Activated T-helper 1 cell treated with anti-CD3 and anti-CD28 coated beads, Interleukin-12 subunit alpha, Interleukin-12 subunit beta, Interleukin-2, Interleukin-4 antibody, amounts not matched to agents 30 ng/mL and 10 ng/mL and 1 ng/mL, durations not matched to agents 14 hours and 24 hours and 36 hours (primary cell): ENCODE results near the gene OSBPL1A. TPM values are rescaled to one million over a fixed set of nuclear protein-coding genes. Genes with fewer than 3 reads are reported as not detected.

Experiments used
- DNase-seq: peaks from one replicate; pipeline ENCODE4 v3.0.0; 2021; ENCODE audit warnings: low spot score
- H3K27ac Mint-ChIP-seq: one replicate; pipeline ENCODE4 v1.8.0; 2021; ENCODE audit warnings: mild to moderate bottlenecking, mixed read lengths
- H3K27me3 Mint-ChIP-seq: one replicate; pipeline ENCODE4 v1.8.0; 2022; ENCODE audit warnings: mild to moderate bottlenecking, moderate library complexity, mixed read lengths; ENCODE audit not compliant: insufficient read depth
- H3K36me3 Mint-ChIP-seq: one replicate; pipeline ENCODE4 v1.8.0; 2021; ENCODE audit warnings: low read depth, mixed read lengths
- H3K4me1 Mint-ChIP-seq: one replicate; pipeline ENCODE4 v1.8.0; 2021; ENCODE audit warnings: low read depth, mixed read lengths
- H3K4me3 Mint-ChIP-seq: one replicate; pipeline ENCODE4 v1.8.0; 2021; ENCODE audit warnings: mild to moderate bottlenecking, moderate library complexity, mixed read lengths
- H3K9me3 Mint-ChIP-seq: one replicate; pipeline ENCODE4 v1.8.0; 2021; ENCODE audit warnings: mixed read lengths
- intact Hi-C: fragments of 100-400 bp; cut with micrococcal nuclease; formaldehyde crosslinking; loops from one replicate; pipeline ENCODE4 v1.15.1; 2024
- total RNA-seq: library from RNA; stranded (reverse); gene quantifications from 2 replicates; pipeline ENCODE4 v1.2.3, GENCODE V29; 2022

The OSBPL1A gene
- 2.2 and 2.5 TPM in 2 replicates for total RNA-seq

DNA sequence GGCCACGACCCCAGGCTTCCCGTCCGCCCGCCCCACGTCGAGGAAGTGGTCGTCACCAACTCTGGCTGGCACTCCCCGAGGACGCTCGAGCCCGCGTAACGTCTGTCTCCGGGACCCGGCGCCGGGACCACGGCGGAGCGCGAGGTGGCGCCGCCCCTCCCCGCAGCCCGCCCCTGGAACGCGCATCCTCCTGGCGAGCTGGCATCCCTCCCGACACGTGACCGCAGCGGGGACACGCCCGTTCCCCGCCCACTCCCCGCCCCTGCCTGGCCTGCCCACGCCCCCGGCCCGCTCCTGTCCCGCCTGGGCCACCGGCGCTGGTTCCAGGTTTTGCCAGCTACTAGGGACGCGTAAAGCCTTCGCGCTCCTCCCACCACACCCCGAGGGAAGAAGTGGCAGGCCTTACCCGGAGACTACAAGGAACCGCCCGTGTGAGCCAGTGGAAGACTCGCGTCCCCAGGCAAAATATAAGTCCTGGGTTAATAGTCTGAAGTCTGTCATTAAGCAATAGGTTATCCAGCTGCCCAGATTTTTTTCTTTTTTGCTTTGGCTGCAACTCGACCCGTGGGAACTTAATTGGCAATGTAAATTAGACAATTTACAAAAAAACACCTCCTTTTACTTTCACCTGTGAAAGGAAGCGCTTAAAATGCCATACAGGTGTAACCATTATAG is at the start of gene OSBPL1A:
TSS of gene OSBPL1A (minus strand) at position 131 of the 675 bp plus-strand sequence. CDS start 20,291 bp downstream, outside the sequence.
- peaks cover 12% of the 10 kb centered on the region for H3K4me1 Mint-ChIP-seq
- DNase-seq, result peak; percentile 58
- H3K27me3 Mint-ChIP-seq, result peaks cover 22% of the 10 kb centered on the region
- peak within 1 kb of the TSS; percentile 45 for H3K27ac Mint-ChIP-seq
- no peaks in the 10 kb centered on the region for H3K36me3 Mint-ChIP-seq
- H3K4me3 Mint-ChIP-seq, result peak within 1 kb of the TSS; percentile 83
- intact Hi-C loops, result loop anchor here (1.0 kb wide), 2 partner anchors 16 to 29 kb away; no protein-coding TSS in a partner anchor
- no peaks in the 10 kb centered on the region for H3K9me3 Mint-ChIP-seq

DNA sequence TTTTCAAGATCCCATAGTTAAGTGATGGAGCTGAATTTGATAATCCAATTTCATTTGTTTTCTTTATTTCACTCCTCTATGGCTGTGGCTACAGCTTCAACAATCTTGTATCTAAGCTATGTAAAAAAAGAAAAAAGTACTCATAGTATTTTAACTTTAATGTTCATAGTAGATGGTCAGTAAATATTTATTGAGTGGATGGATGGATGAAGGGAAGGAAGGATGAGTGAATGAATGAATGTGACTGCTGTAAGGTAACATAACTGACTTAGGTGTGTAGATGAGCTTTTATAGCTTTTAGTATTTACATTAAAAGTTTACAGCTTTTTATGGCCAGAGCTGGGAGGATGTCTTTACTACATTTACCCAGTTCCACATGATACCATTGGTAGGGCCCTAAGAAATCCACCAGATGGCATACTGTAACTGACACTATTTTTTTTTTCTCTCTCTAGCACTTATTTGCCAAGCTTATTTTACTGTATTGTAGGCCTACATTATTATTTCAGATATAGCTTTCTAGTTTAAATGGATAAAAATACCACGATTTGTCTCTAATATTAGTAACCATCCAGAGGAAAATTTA is 49.4 kb upstream of the OSBPL1A start:
- H3K4me1 Mint-ChIP-seq, result peaks cover 10% of the 10 kb centered on the region
- H3K27me3 Mint-ChIP-seq, result no peaks in the 10 kb centered on the region
- peaks cover 22% of the 10 kb centered on the region for H3K36me3 Mint-ChIP-seq
- no peak overlapping the region for H3K4me3 Mint-ChIP-seq
- H3K27ac Mint-ChIP-seq, result no peak overlapping the region
- no peak for DNase-seq
- intact Hi-C loops, result no loop called here
- no peaks in the 10 kb centered on the region for H3K9me3 Mint-ChIP-seq

DNA sequence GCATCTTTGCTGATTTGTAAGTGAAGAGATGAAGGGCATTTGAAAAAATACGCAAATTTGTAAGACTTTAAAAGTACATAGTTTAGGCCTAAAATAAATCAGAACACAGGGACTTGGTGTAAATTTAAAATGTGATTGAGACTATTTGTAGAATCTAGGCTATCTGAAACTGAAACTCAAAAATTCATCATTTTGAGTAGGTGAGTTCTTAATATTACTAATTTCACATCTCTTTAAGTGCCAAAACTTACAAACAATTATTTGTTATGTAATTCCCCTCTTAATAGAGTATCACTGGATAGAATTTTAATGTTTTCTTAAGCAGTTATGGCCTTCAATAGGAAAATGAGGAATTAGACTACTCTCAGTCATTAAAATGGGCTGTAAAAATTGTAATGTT is 48.8 kb upstream of the OSBPL1A start:
- H3K4me1 Mint-ChIP-seq, result peaks cover 10% of the 10 kb centered on the region
- no peak for DNase-seq
- intact Hi-C loops, result no loop called here
- no peaks in the 10 kb centered on the region for H3K27me3 Mint-ChIP-seq
- no peak overlapping the region for H3K27ac Mint-ChIP-seq
- no peak overlapping the region for H3K4me3 Mint-ChIP-seq
- H3K36me3 Mint-ChIP-seq, result peaks cover 26% of the 10 kb centered on the region
- no peaks in the 10 kb centered on the region for H3K9me3 Mint-ChIP-seq

GRCh38 chr18:24443870-24444269 is 46.2 kb upstream of the OSBPL1A start:
- Mint-ChIP-seq H3K27ac (no peak overlapping the region), H3K27me3 (no peaks in the 10 kb centered on the region), H3K4me3 (no peak overlapping the region), H3K9me3 (no peaks in the 10 kb centered on the region), H3K36me3 (peaks cover 18% of the 10 kb centered on the region), H3K4me1 (peaks cover 10% of the 10 kb centered on the region)
- DNase-seq, result no peak
- intact Hi-C loops, result no loop called here

DNA sequence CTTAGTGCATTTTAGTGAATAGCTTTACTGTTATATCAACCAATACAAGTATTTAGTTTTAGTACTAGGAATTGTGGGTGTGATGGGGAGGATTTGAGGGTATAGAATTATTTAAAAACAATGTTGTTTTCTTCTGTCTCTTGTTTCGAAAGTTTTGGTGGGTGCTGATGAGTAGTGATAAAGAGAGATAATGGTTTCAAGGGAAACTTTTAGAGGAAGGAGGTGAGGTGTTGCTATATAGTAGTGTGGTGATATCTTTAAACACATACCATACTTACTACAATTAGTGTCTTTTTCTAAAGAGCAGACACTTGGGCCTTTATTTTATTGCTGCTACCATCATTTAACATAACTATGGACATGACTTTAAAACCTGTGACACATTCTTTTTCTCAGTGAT is 39.3 kb upstream of the OSBPL1A start:
- Mint-ChIP-seq H3K27me3 (no peaks in the 10 kb centered on the region), H3K27ac (no peak overlapping the region), H3K36me3 (peaks cover 7% of the 10 kb centered on the region), H3K9me3 (no peaks in the 10 kb centered on the region), H3K4me3 (no peak overlapping the region), H3K4me1 (no peaks in the 10 kb centered on the region)
- no peak for DNase-seq
- intact Hi-C loops, result no loop called here

GRCh38 chr18:24432618-24433017 is 35.0 kb upstream of the OSBPL1A start:
- peaks cover 8% of the 10 kb centered on the region for H3K4me1 Mint-ChIP-seq
- intact Hi-C loops, result loop anchor here (5.0 kb wide), 1 partner anchor 55 kb away; no protein-coding TSS in a partner anchor
- no peak overlapping the region for H3K4me3 Mint-ChIP-seq
- H3K36me3 Mint-ChIP-seq, result peaks cover 11% of the 10 kb centered on the region
- no peak overlapping the region for H3K27ac Mint-ChIP-seq
- no peaks in the 10 kb centered on the region for H3K9me3 Mint-ChIP-seq
- no peaks in the 10 kb centered on the region for H3K27me3 Mint-ChIP-seq
- DNase-seq, result no peak

- intact Hi-C loops, result loop anchor here (5.0 kb wide), 1 partner anchor 977 kb away; the partner anchor contains the start of gene RIOK3
Measured at GRCh38 chr18:24429188-24429587, 31.6 kb upstream of the OSBPL1A start.

GRCh38 chr18:24428709-24429108 is 31.1 kb upstream of the OSBPL1A start:
- H3K4me3 Mint-ChIP-seq, result no peak overlapping the region
- H3K4me1 Mint-ChIP-seq, result peaks cover 27% of the 10 kb centered on the region
- peaks cover 8% of the 10 kb centered on the region for H3K27me3 Mint-ChIP-seq
- no peak for DNase-seq
- H3K27ac Mint-ChIP-seq, result no peak overlapping the region
- peaks cover 14% of the 10 kb centered on the region for H3K9me3 Mint-ChIP-seq
- peaks cover 22% of the 10 kb centered on the region for H3K36me3 Mint-ChIP-seq
- intact Hi-C loops, result loop anchor here (5.0 kb wide), 1 partner anchor 976 kb away; the partner anchor contains the start of gene RIOK3

More at GRCh38 chr18:24429188-24429587, 31.6 kb upstream of the OSBPL1A start:
- H3K4me1 Mint-ChIP-seq, result peaks cover 27% of the 10 kb centered on the region
- H3K4me3 Mint-ChIP-seq, result no peak overlapping the region
- H3K27me3 Mint-ChIP-seq, result peaks cover 6% of the 10 kb centered on the region
- H3K36me3 Mint-ChIP-seq, result peaks cover 22% of the 10 kb centered on the region
- H3K9me3 Mint-ChIP-seq, result peaks cover 14% of the 10 kb centered on the region
- no peak overlapping the region for H3K27ac Mint-ChIP-seq
- no peak for DNase-seq

DNA sequence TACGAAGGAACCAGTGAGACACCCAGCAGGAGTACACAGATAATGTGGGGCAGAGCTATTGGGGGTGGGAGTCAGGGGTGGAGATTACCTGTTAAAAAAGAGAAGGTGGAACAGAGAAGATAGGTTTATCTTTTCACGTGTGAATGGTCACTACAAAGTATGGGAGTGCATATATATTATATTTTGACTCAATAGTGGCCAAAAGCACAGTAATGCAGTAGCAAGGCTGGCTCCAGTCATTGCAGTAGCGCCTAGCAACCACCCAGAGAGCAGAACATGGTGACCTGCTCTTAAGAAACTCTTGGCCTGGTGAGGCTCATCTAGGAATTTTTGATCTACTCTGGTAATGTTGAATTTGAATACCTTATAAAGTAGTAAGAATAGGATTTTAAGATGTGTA is 29.9 kb upstream of the OSBPL1A start:
- peaks cover 27% of the 10 kb centered on the region for H3K4me1 Mint-ChIP-seq
- intact Hi-C loops, result loop anchor here (1.0 to 5.0 kb wide), 3 partner anchors 13 to 975 kb away; partner anchors contain the start of gene RIOK3
- peaks cover 14% of the 10 kb centered on the region for H3K9me3 Mint-ChIP-seq
- no peak overlapping the region for H3K27ac Mint-ChIP-seq
- peak overlapping the region; percentile 86 for H3K4me3 Mint-ChIP-seq
- H3K36me3 Mint-ChIP-seq, result peaks cover 20% of the 10 kb centered on the region
- no peak for DNase-seq
- peaks cover 17% of the 10 kb centered on the region for H3K27me3 Mint-ChIP-seq

DNA sequence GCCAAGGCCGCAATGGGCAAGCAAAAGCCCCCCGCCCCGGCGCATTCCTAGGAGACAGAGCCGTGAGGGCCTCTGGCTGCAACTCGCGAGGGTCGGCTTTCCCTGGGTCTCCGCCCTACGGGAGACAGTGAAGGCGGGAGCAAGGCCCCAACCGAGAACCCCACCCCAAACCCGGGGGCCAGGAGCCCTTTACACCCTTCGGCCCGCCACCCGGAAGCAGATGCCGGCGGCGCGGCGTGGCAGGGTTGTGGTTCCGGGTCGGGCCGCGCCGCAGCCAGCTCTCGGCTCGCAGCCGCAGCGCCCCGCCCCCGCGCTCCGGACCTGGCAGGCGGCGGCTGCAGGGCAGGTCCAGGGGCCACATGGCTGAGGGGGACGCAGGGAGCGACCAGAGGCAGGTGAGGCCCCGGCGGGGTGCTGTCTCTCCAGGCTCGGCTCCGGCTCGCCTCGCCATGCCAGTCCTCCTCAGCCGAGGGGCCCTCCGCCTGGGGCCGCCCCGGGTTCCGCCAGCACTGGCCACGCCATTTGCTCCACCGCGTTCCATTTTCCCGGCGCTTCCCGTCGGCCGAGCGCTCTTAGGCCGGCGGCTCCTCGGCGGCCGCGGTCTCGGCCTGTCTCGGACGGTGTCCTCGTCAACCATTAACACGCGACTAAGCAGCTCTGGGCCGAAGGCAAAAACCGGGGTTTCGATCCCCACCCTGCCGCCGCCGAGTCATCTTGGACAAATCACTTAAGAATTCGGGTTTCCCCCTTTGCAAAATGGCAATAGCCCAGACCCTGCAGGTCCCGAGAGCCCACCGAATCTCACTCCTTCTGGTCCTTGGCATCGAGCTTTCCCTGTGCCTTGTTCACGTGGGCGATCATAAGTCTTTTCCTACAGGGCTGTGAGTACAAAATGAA is 29.0 kb upstream of the OSBPL1A start, which contains the start of gene IMPACT:
TSS of gene IMPACT (plus strand) at position 273 of the 897 bp plus-strand sequence. CDS start at position 360, 87 bp downstream.
- Mint-ChIP-seq H3K4me3 (peak within 1 kb of the TSS; percentile 86), H3K27me3 (peaks cover 20% of the 10 kb centered on the region), H3K36me3 (peaks cover 20% of the 10 kb centered on the region), H3K27ac (peak within 1 kb of the TSS; percentile 87), H3K4me1 (peaks cover 27% of the 10 kb centered on the region), H3K9me3 (peaks cover 14% of the 10 kb centered on the region)
- intact Hi-C loops, result loop anchor here (1.0 to 5.0 kb wide), 3 partner anchors 12 to 974 kb away; partner anchors contain the start of gene RIOK3
- DNase-seq, result peak; percentile 64

- H3K4me1 Mint-ChIP-seq, result peaks cover 27% of the 10 kb centered on the region
- peaks cover 20% of the 10 kb centered on the region for H3K36me3 Mint-ChIP-seq
- peak overlapping the region; percentile 20 for H3K27ac Mint-ChIP-seq
- H3K4me3 Mint-ChIP-seq, result peak overlapping the region; percentile 78
- intact Hi-C loops, result loop anchor here (5.0 kb wide), 1 partner anchor 974 kb away; the partner anchor contains the start of gene RIOK3
- no peak for DNase-seq
- H3K9me3 Mint-ChIP-seq, result peaks cover 14% of the 10 kb centered on the region
- H3K27me3 Mint-ChIP-seq, result peaks cover 24% of the 10 kb centered on the region
Measured at GRCh38 chr18:24426073-24426397, 28.4 kb upstream of the OSBPL1A start.

- peaks cover 38% of the 10 kb centered on the region for H3K27me3 Mint-ChIP-seq
- H3K36me3 Mint-ChIP-seq, result peaks cover 9% of the 10 kb centered on the region
- intact Hi-C loops, result no loop called here
Measured at GRCh38 chr18:24421831-24422230, 24.2 kb upstream of the OSBPL1A start.

More at GRCh38 chr18:24421831-24422230, 24.2 kb upstream of the OSBPL1A start:
- peaks cover 11% of the 10 kb centered on the region for H3K4me1 Mint-ChIP-seq
- no peak overlapping the region for H3K4me3 Mint-ChIP-seq
- H3K27ac Mint-ChIP-seq, result no peak overlapping the region
- DNase-seq, result no peak
- peaks cover 10% of the 10 kb centered on the region for H3K9me3 Mint-ChIP-seq
